Measurements from ENCODE around the gene PACRGL.

Gene PACRGL

DNA sequence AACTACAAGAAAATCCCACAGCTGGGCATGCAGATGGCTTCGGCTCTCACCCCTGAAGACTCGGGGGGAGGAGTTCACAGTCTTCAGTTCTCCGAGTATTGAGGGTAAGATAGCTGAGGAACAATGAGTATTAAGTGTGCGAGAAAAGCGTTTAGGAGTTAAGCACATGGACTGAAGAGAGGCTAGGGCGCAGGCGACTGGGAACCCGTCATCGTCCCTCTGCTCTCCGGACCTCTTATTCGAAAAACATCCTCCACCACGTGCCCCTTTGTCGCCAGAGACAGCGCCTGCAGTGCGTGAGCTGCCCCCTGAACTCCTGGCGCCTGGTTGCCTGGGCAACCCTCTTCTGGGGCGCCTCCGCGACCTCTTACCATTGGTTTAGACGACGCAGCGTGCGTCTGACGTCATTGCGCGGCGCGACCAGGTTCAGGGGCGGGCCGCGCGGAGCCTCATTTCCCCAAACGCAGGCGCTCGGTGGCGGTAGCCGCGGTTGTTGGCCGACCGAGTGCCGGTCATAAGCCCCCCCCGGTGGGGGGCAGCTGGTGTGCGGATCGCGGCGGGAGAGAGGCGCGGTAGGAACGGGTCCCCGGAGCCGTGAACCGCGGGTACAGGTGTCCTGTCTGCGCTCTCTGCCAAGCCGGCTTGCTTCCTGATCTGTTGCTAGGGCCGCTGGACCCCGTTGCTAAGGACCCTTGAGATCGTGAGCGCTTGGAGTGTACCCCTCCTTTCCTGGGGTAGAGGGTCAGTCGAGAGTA is at the start of gene PACRGL:
PACRGL (plus strand) TSS at position 452 of the 755 bp plus-strand sequence. CDS start 4,024 bp downstream, outside the sequence.
- Histone ChIP-seq H3K4me1 (ENCODE audit: insufficient read depth, low read length) (no peaks in the 10 kb centered on the region), H3K36me3 (ENCODE audit: insufficient read depth, low read length) (peaks cover 3% of the 10 kb centered on the region; the same call in 1 of the 2 replicates), H3K9me3 (ENCODE audit: control insufficient read depth, insufficient read depth, low read length) (no peaks in the 10 kb centered on the region), H3K9ac (ENCODE audit: low read depth, low read length) (peak within 1 kb of the TSS; percentile 64)

GRCh38 chr4:20652226-20652885 is 47.9 kb upstream of the PACRGL start:
- H3K9ac ChIP-seq (ENCODE audit: low read depth, low read length) = no peak overlapping the region
- H3K9me3 ChIP-seq (ENCODE audit: control insufficient read depth, insufficient read depth, low read length) = no peaks in the 10 kb centered on the region
- peaks cover 5% of the 10 kb centered on the region; the same call in 1 of the 2 replicates for H3K4me1 ChIP-seq (ENCODE audit: insufficient read depth, low read length)
- H3K36me3 ChIP-seq (ENCODE audit: insufficient read depth, low read length) = no peaks in the 10 kb centered on the region

- H3K9me3 ChIP-seq (ENCODE audit: control insufficient read depth, insufficient read depth, low read length) = no peaks in the 10 kb centered on the region
- no peaks in the 10 kb centered on the region for H3K4me1 ChIP-seq (ENCODE audit: insufficient read depth, low read length)
- H3K36me3 ChIP-seq (ENCODE audit: insufficient read depth, low read length) = no peaks in the 10 kb centered on the region
- no peak overlapping the region for H3K9ac ChIP-seq (ENCODE audit: low read depth, low read length)
Measured at GRCh38 chr4:20658456-20658855, 41.8 kb upstream of the PACRGL start.

- Histone ChIP-seq H3K9me3 (ENCODE audit: control insufficient read depth, insufficient read depth, low read length) (no peaks in the 10 kb centered on the region), H3K4me1 (ENCODE audit: insufficient read depth, low read length) (no peaks in the 10 kb centered on the region), H3K36me3 (ENCODE audit: insufficient read depth, low read length) (no peaks in the 10 kb centered on the region), H3K9ac (ENCODE audit: low read depth, low read length) (no peak overlapping the region)
Measured at GRCh38 chr4:20662851-20663250, 37.4 kb upstream of the PACRGL start.

GRCh38 chr4:20666012-20666860 is 34.0 kb upstream of the PACRGL start:
- Histone ChIP-seq H3K9ac (ENCODE audit: low read depth, low read length) (no peak overlapping the region), H3K9me3 (ENCODE audit: control insufficient read depth, insufficient read depth, low read length) (no peaks in the 10 kb centered on the region), H3K36me3 (ENCODE audit: insufficient read depth, low read length) (no peaks in the 10 kb centered on the region), H3K4me1 (ENCODE audit: insufficient read depth, low read length) (no peaks in the 10 kb centered on the region)

DNA sequence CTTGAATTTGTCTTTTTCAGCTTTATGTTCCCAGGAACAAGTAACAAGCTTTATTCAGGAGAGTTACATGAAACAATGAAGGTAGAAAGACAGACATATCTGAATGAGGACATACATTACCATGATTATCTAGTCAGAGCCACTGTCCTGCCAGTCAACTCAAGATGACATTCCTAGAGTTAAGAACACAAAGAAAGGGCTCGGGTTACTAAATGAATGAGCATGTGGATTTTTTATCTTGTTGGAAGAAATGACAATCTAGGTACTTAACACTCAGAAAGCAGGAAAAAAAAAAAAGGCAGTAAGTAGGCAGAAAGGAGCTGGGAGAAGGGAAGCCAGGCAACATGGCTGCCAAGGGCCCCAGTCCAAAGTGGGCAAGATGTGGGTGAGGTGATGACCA is 28.0 kb upstream of the PACRGL start:
- Histone ChIP-seq H3K36me3 (ENCODE audit: insufficient read depth, low read length) (no peaks in the 10 kb centered on the region; the same call in 1 of the 2 replicates), H3K9ac (ENCODE audit: low read depth, low read length) (no peak overlapping the region), H3K9me3 (ENCODE audit: control insufficient read depth, insufficient read depth, low read length) (no peaks in the 10 kb centered on the region), H3K4me1 (ENCODE audit: insufficient read depth, low read length) (peaks cover 7% of the 10 kb centered on the region)

DNA sequence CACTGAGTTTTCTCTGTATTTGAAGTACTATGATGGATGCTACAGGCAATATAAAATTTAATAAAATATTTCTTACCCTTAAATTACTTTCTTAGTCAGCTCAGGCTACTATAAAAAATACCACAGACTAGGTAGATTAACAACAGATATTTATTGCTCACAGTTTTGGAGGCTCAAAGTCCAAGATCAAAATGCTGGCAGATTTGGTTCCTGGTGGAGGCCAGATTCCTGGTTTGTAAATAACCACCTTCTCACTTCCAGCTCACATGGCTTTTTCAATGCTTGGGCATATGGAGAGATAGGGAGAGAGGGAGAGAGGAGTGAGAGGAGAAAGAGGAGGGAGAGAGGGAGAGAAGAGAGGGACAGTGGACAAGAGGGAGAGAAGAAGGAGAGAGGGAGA is 24.5 kb upstream of the PACRGL start:
- Histone ChIP-seq H3K36me3 (ENCODE audit: insufficient read depth, low read length) (no peaks in the 10 kb centered on the region; the same call in 1 of the 2 replicates), H3K9ac (ENCODE audit: low read depth, low read length) (no peak overlapping the region), H3K4me1 (ENCODE audit: insufficient read depth, low read length) (peaks cover 7% of the 10 kb centered on the region), H3K9me3 (ENCODE audit: control insufficient read depth, insufficient read depth, low read length) (no peaks in the 10 kb centered on the region)

GRCh38 chr4:20676501-20677197 is 23.6 kb upstream of the PACRGL start:
- Histone ChIP-seq H3K36me3 (ENCODE audit: insufficient read depth, low read length) (no peaks in the 10 kb centered on the region; the same call in 1 of the 2 replicates), H3K4me1 (ENCODE audit: insufficient read depth, low read length) (peaks cover 7% of the 10 kb centered on the region), H3K9me3 (ENCODE audit: control insufficient read depth, insufficient read depth, low read length) (no peaks in the 10 kb centered on the region), H3K9ac (ENCODE audit: low read depth, low read length) (no peak overlapping the region)

DNA sequence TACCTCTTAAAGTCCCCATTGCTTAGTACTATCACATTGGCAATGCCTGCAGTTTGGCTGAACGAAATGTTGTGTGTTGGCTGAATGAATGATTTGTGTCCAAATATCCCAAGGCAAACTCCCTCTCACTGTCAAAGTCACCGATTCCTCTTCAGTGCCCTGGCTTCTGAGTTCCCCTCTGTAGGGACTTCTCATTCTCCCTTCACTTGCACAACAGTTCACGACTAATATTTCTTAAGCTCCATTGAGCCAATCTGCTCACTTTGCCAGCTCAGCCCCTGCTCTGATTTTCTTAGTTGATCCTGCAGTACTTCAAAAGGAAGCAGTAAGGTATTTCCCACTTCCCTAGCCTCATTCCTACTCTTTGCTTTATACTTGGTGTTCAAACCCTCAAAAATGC is 21.9 kb upstream of the PACRGL start:
- H3K36me3 ChIP-seq (ENCODE audit: insufficient read depth, low read length) = no peaks in the 10 kb centered on the region; the same call in 1 of the 2 replicates
- no peaks in the 10 kb centered on the region for H3K4me1 ChIP-seq (ENCODE audit: insufficient read depth, low read length)
- H3K9me3 ChIP-seq (ENCODE audit: control insufficient read depth, insufficient read depth, low read length) = no peaks in the 10 kb centered on the region
- H3K9ac ChIP-seq (ENCODE audit: low read depth, low read length) = no peak overlapping the region

DNA sequence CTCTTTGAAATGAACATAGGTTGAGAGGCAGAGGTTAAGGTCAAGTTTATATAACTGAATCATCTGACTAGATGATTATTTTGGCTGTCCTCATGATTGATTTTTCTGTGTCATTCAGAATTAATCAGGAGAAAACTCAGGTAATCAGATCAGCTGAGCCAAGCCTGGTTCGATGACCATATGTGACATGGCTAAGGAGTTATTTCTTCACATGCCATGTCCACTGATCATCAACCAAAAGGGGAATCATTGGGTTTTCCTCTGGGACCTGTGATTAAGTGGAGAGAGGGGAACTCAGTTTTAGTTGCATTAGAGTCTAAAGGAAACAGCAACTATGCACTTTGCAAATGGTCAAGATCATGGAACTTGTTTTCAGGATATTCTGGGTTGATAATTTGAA is 20.3 kb upstream of the PACRGL start:
- Histone ChIP-seq H3K4me1 (ENCODE audit: insufficient read depth, low read length) (no peaks in the 10 kb centered on the region; the same call in 1 of the 2 replicates), H3K36me3 (ENCODE audit: insufficient read depth, low read length) (no peaks in the 10 kb centered on the region; the same call in 1 of the 2 replicates), H3K9me3 (ENCODE audit: control insufficient read depth, insufficient read depth, low read length) (no peaks in the 10 kb centered on the region), H3K9ac (ENCODE audit: low read depth, low read length) (no peak overlapping the region)

DNA sequence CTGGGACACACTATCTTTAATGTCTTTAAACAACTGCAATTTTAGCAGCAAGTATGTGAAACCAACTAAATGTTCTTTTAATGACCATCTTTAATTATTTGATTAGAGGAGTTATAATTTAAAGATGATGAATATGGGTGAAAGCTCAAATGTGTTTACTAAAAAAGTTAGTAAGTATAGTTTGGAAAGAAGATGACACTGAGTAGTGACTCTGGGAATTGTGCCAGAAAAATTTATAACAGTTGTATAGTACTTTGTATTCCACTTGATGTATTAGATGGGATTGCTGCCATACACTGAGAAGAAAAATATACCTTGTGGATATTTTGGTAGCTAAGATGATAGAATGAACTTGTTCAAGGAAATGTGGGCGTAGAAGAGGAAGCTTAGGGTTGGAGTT is 19.5 kb upstream of the PACRGL start:
- no peak overlapping the region for H3K9ac ChIP-seq (ENCODE audit: low read depth, low read length)
- H3K4me1 ChIP-seq (ENCODE audit: insufficient read depth, low read length) = no peaks in the 10 kb centered on the region; the same call in 1 of the 2 replicates
- H3K9me3 ChIP-seq (ENCODE audit: control insufficient read depth, insufficient read depth, low read length) = no peaks in the 10 kb centered on the region
- H3K36me3 ChIP-seq (ENCODE audit: insufficient read depth, low read length) = no peaks in the 10 kb centered on the region; the same call in 1 of the 2 replicates

- H3K4me1 ChIP-seq (ENCODE audit: insufficient read depth, low read length) = no peaks in the 10 kb centered on the region; the same call in 1 of the 2 replicates
- H3K9ac ChIP-seq (ENCODE audit: low read depth, low read length) = no peak overlapping the region
- H3K9me3 ChIP-seq (ENCODE audit: control insufficient read depth, insufficient read depth, low read length) = no peaks in the 10 kb centered on the region
- H3K36me3 ChIP-seq (ENCODE audit: insufficient read depth, low read length) = no peaks in the 10 kb centered on the region; the same call in 1 of the 2 replicates
Measured at GRCh38 chr4:20681271-20681670, 19.0 kb upstream of the PACRGL start.

GRCh38 chr4:20682853-20683252 is 17.4 kb upstream of the PACRGL start:
- H3K9me3 ChIP-seq (ENCODE audit: control insufficient read depth, insufficient read depth, low read length) = no peaks in the 10 kb centered on the region
- H3K9ac ChIP-seq (ENCODE audit: low read depth, low read length) = no peak overlapping the region
- H3K4me1 ChIP-seq (ENCODE audit: insufficient read depth, low read length) = no peaks in the 10 kb centered on the region; the same call in 1 of the 2 replicates
- H3K36me3 ChIP-seq (ENCODE audit: insufficient read depth, low read length) = no peaks in the 10 kb centered on the region

GRCh38 chr4:20683766-20684165 is 16.5 kb upstream of the PACRGL start:
- Histone ChIP-seq H3K36me3 (ENCODE audit: insufficient read depth, low read length) (no peaks in the 10 kb centered on the region), H3K9ac (ENCODE audit: low read depth, low read length) (no peak overlapping the region), H3K9me3 (ENCODE audit: control insufficient read depth, insufficient read depth, low read length) (no peaks in the 10 kb centered on the region), H3K4me1 (ENCODE audit: insufficient read depth, low read length) (no peaks in the 10 kb centered on the region; the same call in 1 of the 2 replicates)
